Smooth muscle cell (in vitro differentiated cells): ENCODE measurements around the gene MSMB. TPM values are rescaled to one million over a fixed set of nuclear protein-coding genes. Genes with fewer than 3 reads are reported as not detected.

Experiments used
- DNase-seq: peaks from one replicate; lab custom pipeline; 2025; ENCODE audit not compliant: unreplicated experiment; lab: John Stamatoyannopoulos, UW
- H2AFZ ChIP-seq: fragments of 200-600 bp; sonication (generic); 2 replicates; pipeline ENCODE4 v1.6.0; 2016; ENCODE audit warnings: antibody characterized with exemption, low read depth, mild to moderate bottlenecking
- H3F3A ChIP-seq: fragments of 200-600 bp; sonication (generic); 2 replicates; pipeline ENCODE4 v1.6.0; 2017; ENCODE audit warnings: antibody characterized with exemption, low read depth
- H3K27ac ChIP-seq: fragments of 200-600 bp; sonication (generic); 2 replicates; pipeline ENCODE4 v1.5.1; 2016; ENCODE audit warnings: low read depth, mild to moderate bottlenecking
- H3K27me3 ChIP-seq: fragments of 200-600 bp; sonication (generic); 2 replicates; pipeline ENCODE4 v1.6.1; 2016; ENCODE audit warnings: low read depth, mild to moderate bottlenecking
- H3K36me3 ChIP-seq: fragments of 200-600 bp; sonication (generic); 2 replicates; pipeline ENCODE4 v1.5.1; 2016; ENCODE audit warnings: low read depth
- H3K4me1 ChIP-seq: fragments of 200-600 bp; sonication (generic); 2 replicates; pipeline ENCODE4 v1.5.1; 2016; ENCODE audit warnings: low read depth
- H3K4me2 ChIP-seq: fragments of 200-600 bp; sonication (generic); 2 replicates; pipeline ENCODE4 v1.6.0; 2016; ENCODE audit warnings: mild to moderate bottlenecking
- H3K4me3 ChIP-seq: fragments of 200-600 bp; sonication (generic); 2 replicates; pipeline ENCODE4 v1.5.1; 2016; ENCODE audit warnings: mild to moderate bottlenecking
- H3K79me2 ChIP-seq: fragments of 200-600 bp; sonication (generic); 2 replicates; pipeline ENCODE4 v1.6.0; 2016; ENCODE audit warnings: low read depth, mild to moderate bottlenecking
- H3K9ac ChIP-seq: fragments of 200-600 bp; sonication (generic); 2 replicates; pipeline ENCODE4 v1.6.0; 2016; ENCODE audit warnings: low read depth
- H3K9me3 ChIP-seq: fragments of 200-600 bp; sonication (generic); replicated peaks from 2 replicates; pipeline ENCODE4 v1.5.1; 2016; ENCODE audit warnings: low read depth
- H4K20me1 ChIP-seq: fragments of 200-600 bp; sonication (generic); 2 replicates; pipeline ENCODE4 v1.6.0; 2016; ENCODE audit warnings: low read depth
- CTCF ChIP-seq: fragments of 200-600 bp; sonication (generic); IDR thresholded peaks from 2 replicates; pipeline ENCODE4 v1.5.1; 2017; ENCODE audit warnings: borderline replicate concordance, mild to moderate bottlenecking, antibody characterized with exemption; ENCODE audit not compliant: insufficient read depth, poor library complexity, severe bottlenecking
- WGBS: methylation state at CpG from one replicate; pipeline ENCODE4 v1.1.7; 2016; ENCODE audit warnings: low lambda C conversion rate; 5-methylcytosine and 5-hydroxymethylcytosine counted together
- polyA plus RNA-seq: library from polyadenylated mRNA; unstranded; fragments of >200 nt; fragmentation: Nextera tagmentation; extraction: Ambion mirVana; gene quantifications from 2 replicates; pipeline ENCODE4 v1.2.1, GENCODE V29; 2016
- total RNA-seq: library from RNA; depleted of rRNA; stranded (reverse); fragments of >200 nt; gene quantifications from 2 replicates; pipeline ENCODE4 v1.2.3, GENCODE V29; 2014

The MSMB gene
- total and polyA plus RNA-seq, 2 experiments from 2014 or later: 0.50 TPM; not detected in 1

- Histone ChIP-seq H3K4me1 (peaks cover 13% of the 10 kb centered on the region), H3K4me2 (peak within 1 kb of the TSS; percentile 90), H3K27me3 (no peaks in the 10 kb centered on the region), H3K36me3 (no peaks in the 10 kb centered on the region), H3F3A (peaks cover 5% of the 10 kb centered on the region), H3K9me3 (no peaks in the 10 kb centered on the region), H3K27ac (peak within 1 kb of the TSS; percentile 94), H3K79me2 (peaks cover 49% of the 10 kb centered on the region), H3K4me3 (peak within 1 kb of the TSS; percentile 85), H3K9ac (peak within 1 kb of the TSS; percentile 97), H4K20me1 (peaks cover 44% of the 10 kb centered on the region), H2AFZ (peak within 1 kb of the TSS; percentile 96)
- peak; percentile 59 for TF ChIP-seq CTCF
- WGBS: 1% methylated on average over 38 of the region's 59 CpGs
- DNase-seq: peak; percentile 82
Measured at GRCh38 chr10:46030091-46030937, 15.8 kb downstream of the MSMB start, which contains the start of gene NCOA4. Gene NCOA4, minus strand, starts transcription at chr10:46030623. Its CDS starts 13,943 bp downstream, at chr10:46016680.

- Histone ChIP-seq H4K20me1 (peaks cover 52% of the 10 kb centered on the region), H3K4me1 (peaks cover 13% of the 10 kb centered on the region), H3K27ac (peak overlapping the region; percentile 94), H3K36me3 (no peaks in the 10 kb centered on the region), H3K9ac (peak overlapping the region; percentile 97), H3K4me3 (peak overlapping the region; percentile 85), H3K27me3 (no peaks in the 10 kb centered on the region), H3K9me3 (no peaks in the 10 kb centered on the region), H2AFZ (peak overlapping the region; percentile 56), H3K79me2 (peaks cover 56% of the 10 kb centered on the region), H3K4me2 (peak overlapping the region; percentile 90), H3F3A (peaks cover 7% of the 10 kb centered on the region)
- no peak for TF ChIP-seq CTCF
- no peak for DNase-seq
- 33% methylated on average over 6 of the region's 6 CpGs for WGBS
Measured at GRCh38 chr10:46029461-46030030, 16.5 kb downstream of the MSMB start.

- Histone ChIP-seq H4K20me1 (peaks cover 59% of the 10 kb centered on the region), H3K27ac (peak overlapping the region; percentile 94), H2AFZ (no peak overlapping the region), H3K79me2 (peaks cover 64% of the 10 kb centered on the region), H3K4me3 (peak overlapping the region; percentile 85), H3K27me3 (no peaks in the 10 kb centered on the region), H3K36me3 (no peaks in the 10 kb centered on the region), H3K9ac (peak overlapping the region; percentile 97), H3K9me3 (no peaks in the 10 kb centered on the region), H3F3A (peaks cover 10% of the 10 kb centered on the region), H3K4me2 (peak overlapping the region; percentile 90), H3K4me1 (peaks cover 14% of the 10 kb centered on the region)
- DNase-seq: no peak
- peak; percentile 55 for TF ChIP-seq CTCF
- WGBS: 32% methylated on average over 6 of the region's 6 CpGs
Measured at GRCh38 chr10:46028584-46029460, 17.2 kb downstream of the MSMB start.
